SW480 (cell line): Measurements from ENCODE around the gene IL11.
A peak's percentile ranks its signal among the peaks of the same experiment; 100 is the strongest.

Experiments
- DNase-seq: peaks from one replicate; pipeline ENCODE4 v3.0.0-alpha.2; 2016; ENCODE audit warnings: low spot score

Gene IL11

DNA sequence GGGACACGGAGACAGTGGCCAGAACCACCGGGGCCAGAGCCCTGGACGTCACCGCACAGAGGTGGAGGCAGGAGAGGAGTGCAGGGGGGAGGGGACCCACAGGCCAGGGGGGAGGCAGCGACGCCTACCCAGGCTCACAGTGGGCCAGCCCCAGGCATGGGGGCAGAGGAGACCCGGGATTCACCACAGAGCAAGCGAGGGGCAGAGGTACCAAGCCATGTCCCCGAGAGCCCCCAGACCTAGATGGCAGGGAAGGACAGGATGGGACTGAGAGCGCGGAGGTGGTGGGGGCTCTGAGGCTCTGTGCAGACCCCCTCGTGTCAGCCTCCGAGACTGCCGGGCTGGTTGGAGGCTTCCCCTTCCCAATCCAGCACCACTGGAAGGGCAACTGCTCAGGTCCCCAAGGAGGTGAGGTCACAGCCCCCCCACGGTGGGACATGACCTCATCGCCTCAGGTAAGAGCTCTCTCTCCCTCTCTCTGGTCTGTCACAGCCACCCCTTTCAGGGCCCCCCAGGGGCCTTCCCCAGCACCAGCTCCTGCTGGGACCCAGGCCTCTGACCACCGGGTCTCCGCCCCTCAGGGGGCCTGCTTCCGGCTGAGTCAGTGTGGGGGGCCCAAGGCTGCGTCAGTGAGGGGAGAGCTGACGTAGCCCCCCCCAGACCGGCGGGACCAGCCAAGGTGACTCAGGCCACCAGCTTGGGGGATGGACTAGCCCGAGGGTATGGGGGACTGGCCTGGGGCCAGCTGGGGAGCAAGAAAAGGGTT lies 2.2 kb upstream of the IL11 start:
- DNase-seq, result peak; percentile 54

DNA sequence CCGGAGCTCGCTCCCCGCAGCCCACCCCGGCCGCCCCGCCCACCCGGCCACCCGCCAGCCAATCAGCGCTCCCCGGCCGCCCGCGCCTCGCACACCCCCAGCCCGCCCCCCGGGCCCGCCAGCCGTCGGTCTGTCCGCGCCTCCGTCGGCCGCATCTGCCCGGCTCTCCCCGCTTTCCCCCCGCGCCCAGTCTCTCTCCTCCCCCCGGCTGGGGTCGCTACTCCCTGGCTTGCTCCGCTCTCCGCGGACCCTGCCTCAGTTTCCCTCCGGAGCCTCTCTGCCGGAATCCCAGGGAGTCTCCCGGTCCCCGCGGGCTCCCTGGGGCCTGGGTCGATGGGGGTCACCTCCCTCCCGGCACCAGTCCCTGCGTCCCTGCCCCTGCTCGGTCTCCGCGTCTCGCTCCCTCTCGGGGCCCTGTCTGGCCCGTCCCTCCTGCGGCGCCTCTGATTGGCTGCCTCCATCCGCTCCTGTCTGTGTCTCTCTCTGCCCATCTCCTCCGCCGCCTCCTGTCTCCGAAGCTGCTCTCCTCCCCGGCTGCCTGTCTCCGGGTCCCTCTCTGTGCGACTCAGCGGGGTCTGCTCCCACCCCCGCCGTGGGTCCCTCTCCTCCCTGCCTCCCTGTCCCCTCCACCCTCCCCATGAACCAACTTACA lies 484 bp downstream of the IL11 start:
- peak; percentile 87 for DNase-seq

DNA sequence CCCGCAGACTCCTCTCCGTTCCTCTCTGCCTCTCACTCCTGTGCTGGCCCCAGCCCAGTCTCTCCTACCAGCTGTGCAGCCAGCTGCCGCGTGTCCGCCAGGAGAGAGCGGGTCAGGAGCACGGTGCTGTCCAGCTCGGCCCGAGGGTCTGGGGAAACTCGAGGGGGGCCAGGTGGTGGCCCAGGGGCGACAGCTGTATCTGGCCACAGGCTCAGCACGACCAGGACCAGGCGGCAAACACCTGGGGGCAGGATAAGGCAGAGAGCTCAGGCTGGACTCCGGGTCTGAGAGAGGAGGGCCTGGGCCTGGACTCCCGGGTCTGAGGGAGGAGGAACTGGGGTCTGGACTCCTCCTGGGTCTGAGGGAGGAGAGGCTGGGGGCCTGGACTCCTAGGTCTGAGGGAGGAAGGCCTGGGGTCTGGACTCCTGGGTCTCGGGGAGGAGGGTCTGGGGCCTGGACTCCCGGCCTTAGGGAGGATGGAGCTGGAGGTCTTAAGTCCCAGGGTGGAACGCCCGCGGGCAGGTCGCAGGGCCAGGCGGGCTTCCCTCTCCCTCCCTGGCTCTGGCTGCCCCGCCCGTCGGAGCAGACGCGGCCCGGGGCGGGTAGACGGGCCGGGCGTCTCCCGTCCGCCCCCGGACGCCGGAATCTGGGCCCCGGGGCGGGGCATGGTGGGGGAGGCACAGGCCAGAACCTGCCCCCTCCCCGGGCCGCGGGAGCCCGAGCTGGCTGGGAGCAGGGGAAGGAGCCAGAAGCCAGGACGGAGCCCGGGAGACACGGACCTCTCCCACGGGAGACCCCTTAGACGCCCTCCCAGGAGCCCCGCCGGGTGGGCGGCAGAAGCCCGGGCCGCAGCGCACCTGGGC lies 1.3 kb downstream of the IL11 start:
- peak; percentile 75 for DNase-seq

DNA sequence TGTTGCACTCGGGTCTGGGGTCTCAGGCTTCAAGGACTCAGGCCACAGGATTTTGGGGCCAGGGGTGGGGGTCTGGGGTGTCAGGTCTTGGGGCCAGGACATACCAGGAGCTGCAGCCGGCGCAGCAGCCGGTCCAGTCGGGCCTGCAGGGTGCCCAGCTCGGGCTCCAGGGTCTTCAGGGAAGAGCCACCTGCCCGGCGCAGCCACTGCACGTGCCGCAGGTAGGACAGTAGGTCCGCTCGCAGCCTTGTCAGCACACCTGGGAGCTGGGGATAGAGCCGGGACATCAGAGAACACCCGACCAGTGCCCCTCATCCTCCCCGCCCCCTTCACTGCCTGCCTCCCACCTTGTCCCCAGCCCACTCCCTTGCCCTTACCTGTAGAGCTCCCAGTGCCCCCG lies 2.2 kb downstream of the IL11 start:
- no peak for DNase-seq

DNA sequence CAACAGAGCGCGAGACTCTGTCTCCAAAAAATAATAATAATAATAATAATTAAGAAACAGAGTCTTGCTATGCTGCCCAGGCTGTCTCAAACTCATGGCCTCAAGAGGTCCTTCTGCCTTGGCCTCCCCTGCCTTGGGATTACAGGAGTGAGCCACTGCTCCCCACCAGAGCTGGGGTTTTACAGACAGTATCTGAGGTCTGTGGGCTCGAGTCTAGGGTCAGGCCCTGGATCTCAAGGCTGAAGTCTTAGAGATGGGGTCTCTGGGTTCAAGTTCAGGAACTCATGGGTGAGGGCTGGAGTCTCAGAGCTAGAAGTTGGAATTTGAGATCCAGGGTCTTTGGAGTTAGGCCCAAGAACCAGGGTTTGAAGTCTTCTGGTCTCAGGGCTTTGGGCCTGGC lies 3.5 kb downstream of the IL11 start:
- DNase-seq, result no peak

DNA sequence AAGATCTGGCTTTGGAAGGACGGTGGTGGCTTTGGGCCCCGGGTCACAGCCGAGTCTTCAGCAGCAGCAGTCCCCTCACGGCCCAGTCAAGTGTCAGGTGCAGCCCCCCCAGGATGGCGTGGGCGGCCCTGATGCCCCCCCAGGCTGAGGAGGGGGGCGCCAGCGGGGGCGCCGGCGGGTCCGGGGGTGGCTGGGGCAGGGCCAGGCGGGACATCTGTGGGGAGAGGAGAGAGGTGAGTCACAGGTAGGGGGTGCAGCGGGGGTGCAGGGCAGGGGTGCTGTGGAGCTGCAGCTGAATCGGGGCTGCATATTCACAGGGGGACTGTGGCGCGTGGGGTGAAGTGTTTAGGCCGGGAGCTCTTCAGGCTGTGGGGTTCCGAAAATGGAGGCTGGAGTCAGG lies 4.3 kb downstream of the IL11 start:
- DNase-seq, result no peak

DNA sequence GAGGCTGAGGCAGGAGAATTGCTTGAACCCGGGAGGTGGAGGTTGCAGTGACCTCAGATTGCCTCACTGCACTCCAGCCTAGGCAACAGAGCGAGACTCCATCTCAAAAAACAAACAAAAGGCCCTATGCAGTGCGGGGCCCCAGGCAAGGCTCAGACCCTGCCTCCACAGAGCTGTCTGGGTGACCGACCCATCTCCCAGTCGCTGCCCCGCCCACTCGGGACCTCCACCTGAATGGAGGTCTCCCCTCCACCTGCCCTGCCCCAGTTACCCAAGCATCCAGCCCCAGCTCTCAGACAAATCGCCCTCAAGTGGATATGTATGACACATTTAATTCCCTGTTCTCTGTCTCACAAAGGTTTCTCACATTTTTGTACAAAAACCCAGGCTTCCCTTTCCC lies 5.0 kb downstream of the IL11 start:
- DNase-seq, result no peak

DNA sequence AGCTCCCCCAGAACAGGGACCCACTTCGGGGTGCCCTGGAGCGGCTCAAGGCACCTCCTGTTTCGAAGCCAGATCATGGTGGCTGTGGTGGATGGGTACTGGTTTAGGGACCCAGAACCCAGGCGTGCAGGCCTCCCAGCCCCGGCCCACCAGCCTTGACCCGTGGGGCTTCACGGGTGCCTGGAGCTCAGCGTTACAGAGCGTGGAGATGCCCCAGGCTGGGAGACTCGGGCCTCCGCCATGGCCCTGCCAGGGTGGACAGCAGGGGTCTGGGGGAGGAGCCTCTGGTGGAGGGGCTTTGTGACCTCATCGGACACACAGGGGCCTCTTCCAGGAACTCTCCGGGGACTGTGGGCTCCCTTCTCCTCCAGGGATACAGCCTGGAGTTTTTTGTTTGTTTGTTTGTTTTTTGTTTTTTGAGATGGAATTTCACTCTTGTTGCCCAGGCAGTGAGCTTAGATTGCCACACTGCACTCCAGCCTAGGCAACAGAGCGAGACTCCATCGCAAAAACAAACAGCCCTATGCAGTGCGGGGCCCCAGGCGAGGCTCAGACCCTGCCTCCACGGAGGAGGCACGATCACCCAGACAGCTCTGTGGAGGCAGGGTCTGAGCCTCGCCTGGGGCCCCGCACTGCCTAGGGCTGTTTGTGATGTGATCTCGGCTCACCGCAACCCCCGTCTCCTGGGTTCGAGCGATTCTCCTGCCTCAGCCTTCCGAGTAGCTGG lies 7.1 kb downstream of the IL11 start, which contains the start of gene GARIN5B:
TSS of gene GARIN5B (minus strand) at position 271 of the 727 bp plus-strand sequence. CDS start at position 77, 194 bp downstream.
- no peak for DNase-seq

DNA sequence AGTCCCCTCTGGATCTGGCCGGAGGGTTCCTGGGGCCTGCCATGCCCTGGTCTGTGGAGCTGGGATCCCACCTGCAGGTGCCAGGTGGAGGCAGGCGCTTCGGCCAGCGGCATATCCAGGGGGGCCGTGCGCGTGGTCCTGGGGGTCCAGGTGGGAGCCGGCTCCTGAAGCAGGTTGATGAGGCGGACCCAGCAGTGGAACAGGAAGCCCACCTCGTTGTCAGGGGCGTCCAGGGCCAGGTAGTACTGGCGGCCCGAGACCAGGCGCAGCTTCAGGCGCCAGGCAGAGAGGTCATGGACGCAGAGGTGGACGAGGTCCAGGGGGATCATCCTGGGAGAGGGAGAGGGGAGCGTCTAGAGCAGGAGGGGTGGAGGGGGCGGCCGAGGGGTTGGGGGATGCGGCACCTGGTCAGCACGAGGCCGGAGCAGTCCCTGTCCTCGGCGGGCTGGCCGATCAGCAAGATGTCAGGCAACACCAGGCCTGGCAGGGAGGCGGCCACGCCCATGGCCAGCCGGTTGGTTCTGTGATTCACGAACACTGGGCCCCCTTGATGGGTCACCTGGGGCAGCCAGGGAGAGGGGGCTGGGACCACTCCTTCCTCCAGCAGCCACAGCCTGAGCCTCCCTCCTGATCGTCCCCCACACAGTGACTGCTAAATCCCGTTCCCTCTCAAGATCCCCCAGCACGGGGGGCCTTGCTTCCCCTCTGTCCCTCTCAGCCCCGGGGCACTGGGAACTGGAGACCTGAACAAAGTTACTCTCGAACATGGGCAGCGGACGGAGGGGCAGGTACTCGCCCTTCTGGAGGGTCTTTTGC lies 7.9 kb downstream of the IL11 start:
- no peak for DNase-seq

DNA sequence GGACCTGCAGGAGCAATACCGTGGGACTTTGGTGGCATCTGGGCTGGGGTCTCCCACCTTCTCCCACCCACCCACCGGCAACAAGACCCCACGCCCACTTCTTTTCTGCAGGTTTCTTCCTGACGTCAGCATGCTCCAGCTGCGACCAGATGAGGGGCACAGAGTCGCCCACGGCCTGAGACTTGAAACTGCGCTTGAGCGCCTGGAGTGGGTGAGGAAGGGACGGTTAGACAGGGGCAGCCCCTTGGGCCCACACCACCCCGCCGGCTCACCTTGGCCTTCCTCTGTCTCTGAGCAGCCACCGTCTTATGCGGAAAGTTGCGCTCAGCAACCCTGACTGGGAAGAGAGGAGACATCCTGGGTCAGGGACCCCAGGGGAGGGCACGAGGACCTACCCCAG lies 9.4 kb downstream of the IL11 start:
- no peak for DNase-seq

DNA sequence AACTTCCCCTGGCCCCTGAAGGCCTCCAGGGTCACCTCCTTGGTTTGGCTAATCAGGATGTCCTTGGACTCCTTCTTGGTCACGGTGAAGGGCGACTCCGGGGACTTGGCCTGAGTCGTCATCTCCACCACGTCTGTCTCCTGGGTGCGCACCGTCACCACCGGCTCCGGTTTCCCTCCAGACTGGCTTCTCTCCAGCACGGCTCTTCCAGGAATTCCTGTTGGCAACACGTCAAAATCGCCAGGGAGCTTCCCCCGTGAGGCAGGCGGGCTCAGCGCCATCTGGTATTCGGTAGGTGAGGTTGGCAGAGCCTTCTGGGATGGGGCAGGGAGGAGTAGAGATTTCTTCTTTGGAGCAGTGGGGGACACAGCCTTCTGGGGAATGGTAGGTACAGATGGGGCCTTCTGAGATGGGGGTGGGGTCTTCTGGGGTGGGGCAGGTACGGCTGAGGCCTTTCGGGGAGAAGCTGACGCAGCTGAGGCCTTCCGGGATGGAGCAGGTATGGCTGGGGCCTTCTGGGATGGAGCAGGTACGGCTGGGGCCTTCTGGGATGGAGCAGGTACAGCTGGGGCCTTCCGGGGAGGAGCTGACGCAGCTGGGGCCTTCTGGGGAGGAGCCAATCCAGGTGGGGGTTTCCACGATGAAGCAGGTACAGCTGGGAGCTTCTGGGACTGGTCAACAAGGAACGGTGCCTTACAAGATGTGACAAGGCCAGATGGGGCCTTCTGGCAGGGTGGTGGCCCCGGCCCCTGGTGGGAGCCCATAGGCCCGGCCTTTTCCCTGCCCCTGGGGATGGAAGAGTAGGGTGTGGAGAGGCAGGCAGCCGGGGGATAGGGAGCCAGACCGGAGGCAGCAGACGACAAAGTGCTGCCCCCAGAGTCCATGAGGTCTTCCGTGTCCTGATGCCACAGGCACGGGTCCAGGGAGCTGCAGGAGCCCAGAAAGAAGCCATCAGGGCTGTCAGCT lies 11.0 kb downstream of the IL11 start:
- no peak for DNase-seq

DNA sequence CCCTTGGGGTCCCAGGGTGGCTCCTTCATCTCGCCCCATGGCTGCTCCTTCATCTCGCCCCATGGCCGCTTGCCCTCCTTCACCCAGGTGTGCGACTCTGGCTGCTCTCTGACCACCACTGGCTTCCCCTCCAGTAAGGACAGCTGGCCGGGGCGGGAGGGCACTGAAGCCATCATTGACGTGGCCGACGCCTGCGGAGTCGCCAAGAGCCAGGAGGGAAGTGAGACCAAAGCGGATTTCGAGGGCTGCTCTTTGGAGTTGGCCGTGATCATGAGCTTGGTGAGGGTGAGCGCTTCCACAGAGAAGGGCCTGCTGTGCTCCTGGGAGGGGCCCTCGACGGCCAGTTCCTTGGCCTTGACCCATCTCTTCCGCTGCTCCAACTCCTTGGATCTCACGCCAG lies 11.8 kb downstream of the IL11 start:
- no peak for DNase-seq

DNA sequence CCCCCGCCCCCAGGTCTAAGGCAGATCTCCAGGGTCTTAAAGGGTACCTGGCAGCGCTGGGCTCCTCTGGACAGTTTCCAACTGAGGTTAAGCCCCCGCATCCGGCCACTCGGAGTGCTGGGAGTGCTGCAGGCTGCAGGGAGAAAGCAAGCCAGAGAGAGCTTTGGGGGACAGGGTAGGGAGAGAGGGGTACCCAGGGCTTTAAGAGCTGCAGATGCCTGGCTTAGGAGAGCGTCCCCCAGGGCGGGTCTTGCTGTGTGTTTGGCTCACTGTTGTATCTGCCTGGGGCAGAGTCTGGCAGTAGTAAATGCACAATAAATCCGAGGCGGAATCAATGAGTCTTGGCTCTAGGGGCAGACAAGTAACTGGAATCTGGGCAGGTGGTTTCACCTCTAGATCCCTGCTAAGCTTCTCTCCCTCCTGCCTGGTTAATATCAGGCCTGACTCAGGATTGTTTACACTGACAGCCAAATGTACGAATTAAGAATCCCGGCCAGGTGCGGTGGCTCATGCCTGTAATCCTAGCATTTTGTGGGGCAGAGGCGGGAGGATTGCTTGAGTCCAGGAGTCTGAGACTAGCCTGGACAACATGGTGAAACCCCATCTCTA lies 14.9 kb downstream of the IL11 start:
- DNase-seq, result no peak

DNA sequence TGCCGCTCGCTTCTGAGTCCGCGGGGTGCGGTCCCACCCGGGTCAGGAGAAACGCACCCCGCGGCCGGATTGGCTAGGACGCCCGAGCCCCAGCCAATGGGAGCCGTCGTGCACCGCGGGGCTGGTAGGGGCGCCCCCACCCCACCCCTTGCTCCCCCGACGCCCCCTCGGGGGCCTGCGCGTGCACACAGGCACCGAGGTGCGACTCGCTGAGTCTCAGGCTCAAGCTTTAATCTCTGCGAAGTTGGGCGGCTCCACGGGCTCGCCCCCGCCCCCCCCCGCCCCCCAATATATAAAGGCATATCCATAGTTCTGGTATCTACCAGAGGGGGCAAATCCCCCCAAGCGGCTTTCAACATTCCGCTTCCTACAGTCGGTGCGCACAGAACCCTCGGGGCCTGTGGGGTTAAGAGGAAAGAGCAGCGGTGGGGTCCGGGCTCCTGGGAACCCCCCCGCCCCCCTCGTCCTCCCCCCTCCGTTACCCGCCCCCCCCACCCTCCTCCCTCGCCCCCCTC lies 15.5 kb downstream of the IL11 start, which contains the start of gene COX6B2:
TSS of gene COX6B2 (minus strand) at position 22 of the 515 bp plus-strand sequence. CDS start 198 bp downstream, outside the sequence.
- no peak for DNase-seq

DNA sequence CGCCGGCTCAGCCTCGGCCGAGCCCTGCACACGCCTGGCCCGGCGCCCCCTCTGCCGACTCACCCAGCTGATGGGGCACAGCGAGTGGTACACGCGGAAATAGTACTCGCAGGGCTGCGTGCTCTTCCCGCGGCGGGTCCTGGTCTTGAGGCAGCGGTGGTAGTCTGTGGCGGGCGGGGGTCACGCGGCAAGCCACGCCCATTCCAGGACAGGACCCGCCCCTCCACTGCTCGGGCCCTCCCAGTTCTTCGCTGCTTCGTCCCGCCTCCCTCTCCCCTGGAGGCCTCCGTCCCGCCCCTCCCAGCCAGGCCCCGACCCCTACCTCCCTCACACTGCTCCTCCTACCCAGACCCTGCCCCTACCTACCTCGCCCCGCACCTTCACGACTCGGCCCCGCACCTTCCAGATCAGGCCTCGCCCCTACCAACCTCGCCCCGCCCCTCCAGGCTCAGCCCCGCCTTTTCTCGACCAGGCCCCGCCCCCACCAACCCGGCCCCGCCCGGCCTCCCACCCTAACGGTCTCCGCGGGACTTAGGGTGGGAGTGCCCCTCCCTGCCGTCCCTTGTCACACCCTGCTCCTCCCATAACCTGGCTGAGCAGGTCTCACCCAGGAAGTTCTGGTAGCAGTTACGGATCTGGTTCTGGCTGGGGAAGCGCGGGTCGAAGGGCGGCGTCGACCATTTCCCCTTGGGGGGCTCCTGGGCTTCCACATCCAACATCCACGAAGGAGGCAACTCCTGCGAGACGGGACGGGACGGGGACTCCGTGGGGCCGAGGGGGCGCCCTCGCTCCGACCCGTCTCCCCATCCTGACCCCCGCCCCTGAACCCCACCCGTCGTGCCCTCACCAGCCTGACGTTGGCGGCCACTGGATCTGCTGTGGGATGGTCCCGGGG lies 16.2 kb downstream of the IL11 start:
- DNase-seq, result peak; percentile 68

DNA sequence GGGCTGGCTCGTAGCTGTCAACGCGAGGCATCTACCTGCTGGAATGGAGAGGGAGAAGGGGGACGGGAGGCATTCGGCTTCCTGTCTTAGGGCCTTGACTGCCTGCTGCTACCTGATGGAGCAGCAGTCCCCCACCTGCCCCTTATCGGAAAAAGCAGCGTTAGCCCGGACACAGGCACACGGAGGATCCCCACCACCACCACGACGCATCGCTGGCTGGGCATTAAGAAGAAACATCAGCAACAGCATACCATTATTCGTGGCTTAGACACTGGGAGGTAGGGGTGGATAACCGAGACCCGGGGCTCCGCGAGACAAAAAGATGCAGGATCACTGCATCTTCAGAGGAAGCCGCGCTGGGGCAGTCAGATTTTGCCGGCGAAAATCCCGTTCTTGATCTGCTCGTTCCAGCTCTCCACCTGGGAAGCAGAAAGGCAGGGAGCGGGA lies 16.9 kb downstream of the IL11 start:
- no peak for DNase-seq

DNA sequence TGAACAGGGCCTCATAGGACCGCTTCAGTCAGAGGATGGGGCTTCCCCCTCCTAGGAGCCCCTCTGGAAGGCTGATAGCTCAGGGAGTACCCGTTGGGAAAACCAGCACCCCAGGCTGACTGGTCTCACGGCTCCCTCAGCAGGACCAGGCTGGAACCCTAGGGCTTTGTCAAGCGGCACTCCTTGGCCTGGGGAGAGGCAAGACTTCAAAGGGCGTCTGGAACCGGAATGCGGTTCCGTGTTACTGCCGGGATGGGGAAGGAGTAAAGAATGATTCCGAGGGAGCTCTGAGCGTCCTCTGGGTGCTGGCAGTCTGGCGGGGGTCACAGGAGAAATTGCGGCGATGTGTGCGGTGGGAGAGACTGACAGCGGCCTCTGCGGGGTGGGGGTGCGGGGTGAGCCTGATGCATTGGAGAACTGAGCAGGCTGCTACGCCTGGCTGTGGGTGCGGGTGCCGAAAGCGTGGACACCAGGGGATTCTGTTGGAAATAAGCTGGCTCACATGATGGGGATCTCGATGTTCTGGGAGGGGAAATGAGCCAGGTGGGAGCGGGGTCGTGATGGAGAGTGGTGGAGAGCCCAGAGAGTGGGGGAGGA lies 17.6 kb downstream of the IL11 start:
- peak; percentile 64 for DNase-seq

DNA sequence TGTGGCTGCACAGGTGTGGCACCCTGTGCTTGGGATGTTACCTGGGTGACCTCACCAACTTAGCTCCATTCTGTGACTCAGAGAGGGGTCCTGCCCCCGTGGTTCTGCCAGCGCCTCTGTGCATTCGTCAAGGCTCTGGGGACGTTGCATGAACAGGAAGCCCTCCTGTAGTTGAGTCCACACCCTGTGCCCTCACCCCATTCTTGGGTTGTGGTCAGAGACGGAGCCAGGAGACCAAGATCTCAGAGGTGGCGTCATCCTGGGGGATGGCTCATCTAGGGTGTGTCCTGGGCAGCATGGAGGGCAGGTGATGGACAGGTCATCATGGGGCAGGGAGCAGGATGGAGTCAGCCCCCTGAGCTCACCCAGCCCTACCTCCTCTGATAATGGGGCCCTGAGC lies 18.2 kb downstream of the IL11 start:
- DNase-seq, result peak; percentile 90
